HK-2 (cell line): ENCODE measurements around the gene PSORS1C1.
"Not testable (repeated sequence)": the region's sequence is repeated elsewhere in the genome, so short reads cannot be mapped to it uniquely, and the experiment has no call there.

Experiments
- DNase-seq: peaks from one replicate; pipeline ENCODE4 v3.0.0-alpha.2; 2018; ENCODE audit not compliant: unreplicated experiment

PSORS1C1 gene

GRCh38 chr6:31114541-31114878, at the start of gene PSORS1C1:
TSS of gene PSORS1C1 (plus strand) at chr6:31114800. CDS start at chr6:31129633, 14,833 bp downstream.
- peak; percentile 88 for DNase-seq

- DNase-seq: no peak
Measured at GRCh38 chr6:31065556-31065955, 49.0 kb upstream of the PSORS1C1 start.

- DNase-seq: not testable (repeated sequence)
Measured at GRCh38 chr6:31067028-31067427, 47.6 kb upstream of the PSORS1C1 start.

GRCh38 chr6:31067891-31068668, 46.5 kb upstream of the PSORS1C1 start:
- DNase-seq: not testable (repeated sequence)

GRCh38 chr6:31068669-31069340, 45.8 kb upstream of the PSORS1C1 start:
- DNase-seq: peak; percentile 79

- DNase-seq: peak; percentile 56
Measured at GRCh38 chr6:31070711-31071197, 43.8 kb upstream of the PSORS1C1 start.

GRCh38 chr6:31074401-31074800, 40.2 kb upstream of the PSORS1C1 start:
- DNase-seq: no peak

GRCh38 chr6:31075528-31075927, 39.1 kb upstream of the PSORS1C1 start:
- DNase-seq: no peak

GRCh38 chr6:31076611-31077010, 38.0 kb upstream of the PSORS1C1 start:
- DNase-seq: no peak

- peak; percentile 61 for DNase-seq
Measured at GRCh38 chr6:31079656-31080261, 34.8 kb upstream of the PSORS1C1 start.

- DNase-seq: no peak
Measured at GRCh38 chr6:31081872-31082271, 32.7 kb upstream of the PSORS1C1 start.

- no peak for DNase-seq
Measured at GRCh38 chr6:31083742-31084354, 30.8 kb upstream of the PSORS1C1 start.

- no peak for DNase-seq
Measured at GRCh38 chr6:31086788-31087440, 27.7 kb upstream of the PSORS1C1 start.

- DNase-seq: peak; percentile 90
Measured at GRCh38 chr6:31087494-31088089, 27.0 kb upstream of the PSORS1C1 start.

- DNase-seq: no peak
Measured at GRCh38 chr6:31090275-31090972, 24.2 kb upstream of the PSORS1C1 start.

GRCh38 chr6:31090973-31091364, 23.6 kb upstream of the PSORS1C1 start:
- DNase-seq: no peak

GRCh38 chr6:31091680-31092079, 22.9 kb upstream of the PSORS1C1 start:
- DNase-seq: no peak

GRCh38 chr6:31092238-31092637, 22.4 kb upstream of the PSORS1C1 start:
- no peak for DNase-seq

GRCh38 chr6:31092769-31093505, 21.7 kb upstream of the PSORS1C1 start:
- DNase-seq: no peak

- no peak for DNase-seq
Measured at GRCh38 chr6:31094389-31094881, 20.2 kb upstream of the PSORS1C1 start.
